ENCODE measurements around the gene DLX1.
"Not testable (repeated sequence)": the region's sequence is repeated elsewhere in the genome, so short reads cannot be mapped to it uniquely, and the experiment has no call there.

Gene DLX1

GRCh38 chr2:172062402-172063004 lies 22.8 kb upstream of the DLX1 start:
- no peak overlapping the region for H3K27ac ChIP-seq
- no peak overlapping the region for H3K4me3 ChIP-seq

GRCh38 chr2:172063446-172063845 lies 21.9 kb upstream of the DLX1 start:
- no peak overlapping the region for H3K27ac ChIP-seq
- H3K4me3 ChIP-seq = no peak overlapping the region

- Histone ChIP-seq H3K4me3 (no peak overlapping the region), H3K27ac (no peak overlapping the region)
These were observed 20.2 kb upstream of the DLX1 start for GRCh38 chr2:172065111-172065510.

GRCh38 chr2:172066394-172066886 lies 18.9 kb upstream of the DLX1 start:
- no peak overlapping the region for H3K4me3 ChIP-seq
- H3K27ac ChIP-seq = no peak overlapping the region

- H3K4me3 ChIP-seq, H3K27ac ChIP-seq: not testable (repeated sequence)
These were observed 17.4 kb upstream of the DLX1 start for GRCh38 chr2:172067905-172068304.

GRCh38 chr2:172070936-172071335 lies 14.4 kb upstream of the DLX1 start:
- H3K4me3 ChIP-seq = no peak overlapping the region
- no peak overlapping the region for H3K27ac ChIP-seq

GRCh38 chr2:172072303-172072702 lies 13.0 kb upstream of the DLX1 start:
- H3K4me3 ChIP-seq = no peak overlapping the region
- no peak overlapping the region for H3K27ac ChIP-seq

- no peak overlapping the region for H3K27ac ChIP-seq
- no peak overlapping the region for H3K4me3 ChIP-seq
These were observed 12.6 kb upstream of the DLX1 start for GRCh38 chr2:172072706-172073105.

GRCh38 chr2:172073518-172073917 lies 11.8 kb upstream of the DLX1 start:
- no peak overlapping the region for H3K4me3 ChIP-seq
- H3K27ac ChIP-seq = no peak overlapping the region

GRCh38 chr2:172074254-172074653 lies 11.1 kb upstream of the DLX1 start:
- H3K4me3 ChIP-seq = no peak overlapping the region

GRCh38 chr2:172079416-172079815 lies 5.9 kb upstream of the DLX1 start:
- no peak overlapping the region for H3K4me3 ChIP-seq
- H3K27ac ChIP-seq = no peak overlapping the region

More at GRCh38 chr2:172074254-172074653, 11.1 kb upstream of the DLX1 start:
- no peak overlapping the region for H3K27ac ChIP-seq

- Histone ChIP-seq H3K27ac (no peak overlapping the region), H3K4me3 (no peak overlapping the region)
These were observed 5.3 kb upstream of the DLX1 start for GRCh38 chr2:172079838-172080640.

GRCh38 chr2:172080641-172081220 lies 4.6 kb upstream of the DLX1 start:
- Histone ChIP-seq H3K4me3 (no peak overlapping the region), H3K27ac (no peak overlapping the region)

GRCh38 chr2:172081221-172082022 lies 3.9 kb upstream of the DLX1 start:
- Histone ChIP-seq H3K4me3 (no peak overlapping the region), H3K27ac (no peak overlapping the region)

- Histone ChIP-seq H3K27ac (no peak overlapping the region), H3K4me3 (no peak overlapping the region)
These were observed 3.0 kb upstream of the DLX1 start for GRCh38 chr2:172082105-172082943.

GRCh38 chr2:172082944-172083627 lies 2.2 kb upstream of the DLX1 start:
- H3K27ac ChIP-seq = no peak overlapping the region
- H3K4me3 ChIP-seq = peak overlapping the region in 3 of 7 experiments; percentile 5 to 7 (median 7)

GRCh38 chr2:172083628-172084394 lies 1.5 kb upstream of the DLX1 start:
- Histone ChIP-seq H3K4me3 (peak overlapping the region in 5 of 7 experiments; percentile 7 to 49 (median 44)), H3K27ac (no peak overlapping the region)

- Histone ChIP-seq H3K27ac (peak overlapping the region in 2 of 21 experiments; percentile 35 to 68), H3K4me3 (peak overlapping the region; percentile 29 to 49 (median 44))
These were observed 987 bp upstream of the DLX1 start for GRCh38 chr2:172084395-172084644.
